PC-3 (cell line): ENCODE results near the gene ATXN10.

Source experiments
- EZH2 ChIP-seq: fragments of 300-600 bp; sonication (generic); IDR thresholded peaks from one replicate; pipeline ENCODE4 v1.6.1; 2017; ENCODE audit warnings: antibody characterized with exemption, mild to moderate bottlenecking, low read length; ENCODE audit not compliant: unreplicated experiment
- EZH2phosphoT487 ChIP-seq: fragments of 300-600 bp; sonication (generic); IDR thresholded peaks from 2 replicates; pipeline ENCODE4 v1.6.1; 2018; ENCODE audit warnings: mild to moderate bottlenecking, antibody characterized with exemption, low read length, borderline replicate concordance
- TF ChIP-seq, protein P1 (sequence below): fragments of 300-600 bp; sonication (generic); conservative IDR thresholded peaks from 2 replicates; pipeline ENCODE4 v1.5.1; 2017; ENCODE audit warnings: antibody characterized with exemption, low read depth, mild to moderate bottlenecking, low read length

DNA sequence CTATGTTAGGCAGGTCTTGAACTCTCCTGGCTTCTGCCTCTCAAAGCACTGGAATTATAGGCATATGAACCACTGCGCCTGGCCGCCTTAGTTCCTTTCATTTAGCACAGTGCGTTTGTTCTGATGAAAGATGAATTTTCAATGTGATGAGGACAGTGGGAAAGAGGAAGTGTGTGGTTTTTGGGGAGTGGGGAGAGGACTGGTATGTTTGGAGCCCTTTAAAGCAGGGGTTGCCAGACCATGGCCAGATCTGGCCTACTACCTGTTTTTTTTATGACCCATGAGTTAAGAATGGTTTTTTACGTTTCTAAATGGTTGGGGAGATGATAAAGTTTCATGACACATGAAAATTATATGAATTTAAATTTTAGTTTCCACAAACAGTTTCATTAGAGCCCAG, 12.5 kb downstream of the ATXN10 start:
- TF ChIP-seq, protein P1, sequence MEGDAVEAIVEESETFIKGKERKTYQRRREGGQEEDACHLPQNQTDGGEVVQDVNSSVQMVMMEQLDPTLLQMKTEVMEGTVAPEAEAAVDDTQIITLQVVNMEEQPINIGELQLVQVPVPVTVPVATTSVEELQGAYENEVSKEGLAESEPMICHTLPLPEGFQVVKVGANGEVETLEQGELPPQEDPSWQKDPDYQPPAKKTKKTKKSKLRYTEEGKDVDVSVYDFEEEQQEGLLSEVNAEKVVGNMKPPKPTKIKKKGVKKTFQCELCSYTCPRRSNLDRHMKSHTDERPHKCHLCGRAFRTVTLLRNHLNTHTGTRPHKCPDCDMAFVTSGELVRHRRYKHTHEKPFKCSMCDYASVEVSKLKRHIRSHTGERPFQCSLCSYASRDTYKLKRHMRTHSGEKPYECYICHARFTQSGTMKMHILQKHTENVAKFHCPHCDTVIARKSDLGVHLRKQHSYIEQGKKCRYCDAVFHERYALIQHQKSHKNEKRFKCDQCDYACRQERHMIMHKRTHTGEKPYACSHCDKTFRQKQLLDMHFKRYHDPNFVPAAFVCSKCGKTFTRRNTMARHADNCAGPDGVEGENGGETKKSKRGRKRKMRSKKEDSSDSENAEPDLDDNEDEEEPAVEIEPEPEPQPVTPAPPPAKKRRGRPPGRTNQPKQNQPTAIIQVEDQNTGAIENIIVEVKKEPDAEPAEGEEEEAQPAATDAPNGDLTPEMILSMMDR: no peak
- TF ChIP-seq EZH2 (no peak), EZH2phosphoT487 (no peak)
